Measurements from ENCODE around the gene MTR. TPM values are rescaled to one million over a fixed set of nuclear protein-coding genes. Genes with fewer than 3 reads are reported as not detected.

MTR gene
- total and polyA plus RNA-seq, 2 donors (not counting 1 experiment from before 2014, with no cell fraction given) = 9.9 to 49.1 TPM

DNA sequence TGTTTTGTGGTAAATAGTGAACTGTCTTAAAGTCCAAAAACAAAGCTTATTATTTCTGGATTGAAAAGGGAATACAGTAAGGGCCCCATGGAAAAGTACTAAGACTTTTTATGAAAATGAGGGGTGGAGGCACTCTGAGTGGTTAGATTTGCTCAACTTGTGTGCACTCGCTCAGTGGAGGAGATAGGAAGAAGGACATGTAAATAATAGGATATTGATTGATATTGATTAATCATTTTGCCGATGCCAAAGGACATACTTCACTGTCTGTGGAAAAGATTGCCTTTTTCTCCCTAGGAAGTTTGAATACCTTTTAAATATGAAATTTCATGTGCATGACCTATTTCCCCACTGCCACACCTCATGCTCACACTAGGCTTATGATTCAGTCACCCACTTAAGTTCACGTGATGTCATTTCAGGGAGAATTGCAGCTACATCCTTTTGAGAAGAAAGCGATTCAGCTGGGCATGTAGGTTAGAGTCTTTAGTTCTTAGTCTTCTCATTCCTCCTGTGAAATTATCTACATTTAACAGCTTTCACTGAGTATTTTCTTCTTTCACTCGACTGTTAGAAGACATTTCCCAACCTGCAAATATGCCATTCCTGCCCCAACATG is 5.0 kb downstream of the MTR start:
- WGBS (ENCODE audit: insufficient coverage) = 100% methylated on average over 1 of the region's 5 CpGs
- H2AFZ ChIP-seq (ENCODE audit: insufficient read depth, low read depth, low read length, poor library complexity, severe bottlenecking) = no peak overlapping the region
- peaks cover 10 to 19% of the 10 kb centered on the region in 2 donors for H3K4me1 ChIP-seq (ENCODE audit: control insufficient read depth in 2 of 2, insufficient read depth in 2 of 2, low read length in 2 of 2)

DNA sequence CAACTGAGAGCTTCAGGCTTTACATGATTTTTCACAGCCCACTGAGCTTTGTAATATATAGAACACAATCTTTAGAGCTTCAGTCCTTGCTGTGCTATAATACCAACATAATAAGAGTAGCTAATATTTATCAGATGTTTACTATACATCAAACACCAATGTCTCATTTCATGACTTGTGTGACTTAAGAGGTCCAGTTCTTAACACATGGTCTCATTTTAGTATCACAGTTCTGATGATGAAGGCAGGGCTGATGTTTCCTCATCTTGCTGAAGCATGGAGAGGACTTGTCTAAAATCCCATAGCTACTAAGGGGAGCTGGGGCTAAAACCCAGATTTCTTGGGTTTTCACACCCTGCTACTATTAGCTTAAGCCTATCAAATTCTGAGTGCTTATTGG is 5.5 kb downstream of the MTR start:
- intact Hi-C loops (cut with micrococcal nuclease) = no loop called here
- ChIA-PET CTCF (interaction anchor here (1.3 kb wide), 1 partner anchor 42 kb away, joined by 5 read pairs; no protein-coding TSS in a partner anchor), POLR2A (no interaction called here)
- DNase-seq = no peak
- peaks cover 10 to 19% of the 10 kb centered on the region in 2 donors for H3K4me1 ChIP-seq (ENCODE audit: control insufficient read depth in 2 of 2, insufficient read depth in 2 of 2, low read length in 2 of 2)
- Mint-ChIP-seq H3K9me3 (ENCODE audit: insufficient read depth) (no peaks in the 10 kb centered on the region), H3K4me1 (peaks cover 48% of the 10 kb centered on the region), H3K27ac (no peak overlapping the region), H3K4me3 (no peak overlapping the region), H3K27me3 (no peaks in the 10 kb centered on the region)
- H3K36me3 ChIP-seq (replicated peaks in 1 of 2; ENCODE audit: control extremely low read depth in 1 of 2, control insufficient read depth in 1 of 2, extremely low read depth in 1 of 2, insufficient read depth in 2 of 2, low read length in 1 of 2) = peaks cover 0 to 6% of the 10 kb centered on the region in 2 experiments
- H3K4me3 ChIP-seq (ENCODE audit: control extremely low read depth in 1 of 5, extremely low read depth in 1 of 5, insufficient read depth in 1 of 5, low read depth in 2 of 5, low read length in 4 of 5) = no peak overlapping the region
- peaks cover 82% of the 10 kb centered on the region for H3K79me2 ChIP-seq (ENCODE audit: control insufficient read depth, insufficient read depth, low read length)
- H4K20me1 ChIP-seq (ENCODE audit: control insufficient read depth, insufficient read depth, low read length, poor library complexity, severe bottlenecking) = peaks cover 50% of the 10 kb centered on the region
- no peak overlapping the region for H3K4me2 ChIP-seq (replicated peaks; ENCODE audit: low read depth, low read length, poor library complexity, severe bottlenecking)
- H3K27ac ChIP-seq (ENCODE audit: low read length in 2 of 2) = no peak overlapping the region
- H2AFZ ChIP-seq (ENCODE audit: insufficient read depth, low read depth, low read length, poor library complexity, severe bottlenecking) = no peak overlapping the region
- TF ChIP-seq, protein P1, sequence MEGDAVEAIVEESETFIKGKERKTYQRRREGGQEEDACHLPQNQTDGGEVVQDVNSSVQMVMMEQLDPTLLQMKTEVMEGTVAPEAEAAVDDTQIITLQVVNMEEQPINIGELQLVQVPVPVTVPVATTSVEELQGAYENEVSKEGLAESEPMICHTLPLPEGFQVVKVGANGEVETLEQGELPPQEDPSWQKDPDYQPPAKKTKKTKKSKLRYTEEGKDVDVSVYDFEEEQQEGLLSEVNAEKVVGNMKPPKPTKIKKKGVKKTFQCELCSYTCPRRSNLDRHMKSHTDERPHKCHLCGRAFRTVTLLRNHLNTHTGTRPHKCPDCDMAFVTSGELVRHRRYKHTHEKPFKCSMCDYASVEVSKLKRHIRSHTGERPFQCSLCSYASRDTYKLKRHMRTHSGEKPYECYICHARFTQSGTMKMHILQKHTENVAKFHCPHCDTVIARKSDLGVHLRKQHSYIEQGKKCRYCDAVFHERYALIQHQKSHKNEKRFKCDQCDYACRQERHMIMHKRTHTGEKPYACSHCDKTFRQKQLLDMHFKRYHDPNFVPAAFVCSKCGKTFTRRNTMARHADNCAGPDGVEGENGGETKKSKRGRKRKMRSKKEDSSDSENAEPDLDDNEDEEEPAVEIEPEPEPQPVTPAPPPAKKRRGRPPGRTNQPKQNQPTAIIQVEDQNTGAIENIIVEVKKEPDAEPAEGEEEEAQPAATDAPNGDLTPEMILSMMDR (IDR thresholded peaks at IDR 0.05) = no peak
- no peak for TF ChIP-seq EZH2 (IDR thresholded peaks at IDR 0.05; ENCODE audit: borderline replicate concordance, insufficient read depth, low read depth, low read length, poor library complexity, severe bottlenecking)
- ATAC-seq (ENCODE audit: low read depth) = no peak
- no peaks in the 10 kb centered on the region for H3K9me3 ChIP-seq (ENCODE audit: control extremely low read depth in 1 of 3, control insufficient read depth in 2 of 3, insufficient read depth in 1 of 3, low read length in 2 of 3)
- no peaks in the 10 kb centered on the region for H3K27me3 ChIP-seq (replicated peaks in 1 of 4; ENCODE audit: control extremely low read depth in 1 of 4, control insufficient read depth in 3 of 4, insufficient read depth in 4 of 4, low read length in 3 of 4)
- H3K9ac ChIP-seq (ENCODE audit: low read length) = no peak overlapping the region

More for the DNA sequence above, 5.0 kb downstream of the MTR start:
- H3K9me3 ChIP-seq (ENCODE audit: control extremely low read depth in 1 of 3, control insufficient read depth in 2 of 3, insufficient read depth in 1 of 3, low read length in 2 of 3) = no peaks in the 10 kb centered on the region
- H3K79me2 ChIP-seq (ENCODE audit: control insufficient read depth, insufficient read depth, low read length) = peaks cover 83% of the 10 kb centered on the region
- ATAC-seq (ENCODE audit: low read depth) (no peak), DNase-seq (no peak)
- no peak overlapping the region for H3K4me3 ChIP-seq (ENCODE audit: control extremely low read depth in 1 of 5, extremely low read depth in 1 of 5, insufficient read depth in 1 of 5, low read depth in 2 of 5, low read length in 4 of 5)
- peaks cover 0 to 4% of the 10 kb centered on the region in 2 experiments for H3K36me3 ChIP-seq (replicated peaks in 1 of 2; ENCODE audit: control extremely low read depth in 1 of 2, control insufficient read depth in 1 of 2, extremely low read depth in 1 of 2, insufficient read depth in 2 of 2, low read length in 1 of 2)
- POLR2A ChIA-PET = no interaction called here
- no peak overlapping the region for H3K9ac ChIP-seq (ENCODE audit: low read length)
- no peak overlapping the region for H3K27ac ChIP-seq (ENCODE audit: low read length in 2 of 2)
- Mint-ChIP-seq H3K27ac (no peak overlapping the region), H3K9me3 (ENCODE audit: insufficient read depth) (no peaks in the 10 kb centered on the region), H3K4me1 (peaks cover 48% of the 10 kb centered on the region), H3K4me3 (no peak overlapping the region), H3K27me3 (no peaks in the 10 kb centered on the region)
- peaks cover 45% of the 10 kb centered on the region for H4K20me1 ChIP-seq (ENCODE audit: control insufficient read depth, insufficient read depth, low read length, poor library complexity, severe bottlenecking)
- CTCF ChIA-PET = no interaction called here
- TF ChIP-seq EZH2 (IDR thresholded peaks at IDR 0.05; ENCODE audit: borderline replicate concordance, insufficient read depth, low read depth, low read length, poor library complexity, severe bottlenecking) = no peak
- TF ChIP-seq, protein P1 (IDR thresholded peaks at IDR 0.05) = no peak
- intact Hi-C loops (cut with micrococcal nuclease) = no loop called here
- no peak overlapping the region for H3K4me2 ChIP-seq (replicated peaks; ENCODE audit: low read depth, low read length, poor library complexity, severe bottlenecking)
- no peaks in the 10 kb centered on the region for H3K27me3 ChIP-seq (replicated peaks in 1 of 4; ENCODE audit: control extremely low read depth in 1 of 4, control insufficient read depth in 3 of 4, insufficient read depth in 4 of 4, low read length in 3 of 4)
